Measurements from ENCODE around the gene ZNF462. TPM values are rescaled to one million over a fixed set of nuclear protein-coding genes. Genes with fewer than 3 reads are reported as not detected.

Gene ZNF462
- total RNA-seq, 2 experiments from 2014 or later, result not detected

GRCh38 chr9:106936680-106937079 is 73.7 kb downstream of the ZNF462 start:
- H3K4me3 Mint-ChIP-seq, result no peak overlapping the region
- ATAC-seq (no peak), DNase-seq (no peak)
- POLR2A ChIA-PET, result no interaction called here
- no peaks in the 10 kb centered on the region for H3K9me3 Mint-ChIP-seq
- H3K27me3 Mint-ChIP-seq, result no peaks in the 10 kb centered on the region
- H3K36me3 Mint-ChIP-seq (ENCODE audit: low read depth), result no peaks in the 10 kb centered on the region
- no peaks in the 10 kb centered on the region for H3K4me1 Mint-ChIP-seq (ENCODE audit: low read depth)
- no peak for TF ChIP-seq CTCF (IDR thresholded peaks at IDR 0.05)
- CTCF ChIA-PET, result no interaction called here
- H3K27ac Mint-ChIP-seq, result no peak overlapping the region
- intact Hi-C loops (cut with micrococcal nuclease), result no loop called here

GRCh38 chr9:106941916-106942315 is 79.0 kb downstream of the ZNF462 start:
- no peak for TF ChIP-seq CTCF (IDR thresholded peaks at IDR 0.05)
- no peak for ATAC-seq
- Mint-ChIP-seq H3K9me3 (no peaks in the 10 kb centered on the region), H3K27ac (no peak overlapping the region), H3K4me3 (no peak overlapping the region), H3K36me3 (ENCODE audit: low read depth) (no peaks in the 10 kb centered on the region), H3K4me1 (ENCODE audit: low read depth) (no peaks in the 10 kb centered on the region), H3K27me3 (no peaks in the 10 kb centered on the region)
- intact Hi-C loops (cut with micrococcal nuclease), result no loop called here
- DNase-seq, result no peak
- POLR2A ChIA-PET, result no interaction called here
- CTCF ChIA-PET, result no interaction called here

GRCh38 chr9:106945727-106946660 is 83.0 kb downstream of the ZNF462 start:
- no peak for DNase-seq
- H3K4me1 Mint-ChIP-seq (ENCODE audit: low read depth), result no peaks in the 10 kb centered on the region
- POLR2A ChIA-PET, result no interaction called here
- no peak for TF ChIP-seq CTCF (IDR thresholded peaks at IDR 0.05)
- intact Hi-C loops (cut with micrococcal nuclease), result no loop called here
- no peaks in the 10 kb centered on the region for H3K27me3 Mint-ChIP-seq
- H3K9me3 Mint-ChIP-seq, result no peaks in the 10 kb centered on the region
- CTCF ChIA-PET, result no interaction called here
- H3K4me3 Mint-ChIP-seq, result no peak overlapping the region
- ATAC-seq, result no peak
- H3K27ac Mint-ChIP-seq, result no peak overlapping the region
- no peaks in the 10 kb centered on the region for H3K36me3 Mint-ChIP-seq (ENCODE audit: low read depth)

GRCh38 chr9:106947106-106947900 is 84.3 kb downstream of the ZNF462 start:
- H3K27ac Mint-ChIP-seq, result no peak overlapping the region
- H3K27me3 Mint-ChIP-seq, result no peaks in the 10 kb centered on the region
- POLR2A ChIA-PET, result no interaction called here
- no peaks in the 10 kb centered on the region for H3K4me1 Mint-ChIP-seq (ENCODE audit: low read depth)
- H3K9me3 Mint-ChIP-seq, result no peaks in the 10 kb centered on the region
- CTCF ChIA-PET, result interaction anchor here (0.6 kb wide), 1 partner anchor 1106 kb away, joined by 3 read pairs; no protein-coding TSS in a partner anchor
- no peaks in the 10 kb centered on the region for H3K36me3 Mint-ChIP-seq (ENCODE audit: low read depth)
- no peak overlapping the region for H3K4me3 Mint-ChIP-seq
- DNase-seq (no peak), ATAC-seq (no peak)
- intact Hi-C loops (cut with micrococcal nuclease), result no loop called here
- no peak for TF ChIP-seq CTCF (IDR thresholded peaks at IDR 0.05)

- Mint-ChIP-seq H3K27ac (no peak overlapping the region), H3K36me3 (ENCODE audit: low read depth) (no peaks in the 10 kb centered on the region)
- CTCF ChIA-PET, result no interaction called here
Observed at GRCh38 chr9:106953174-106953573, 90.2 kb downstream of the ZNF462 start.

More at GRCh38 chr9:106953174-106953573, 90.2 kb downstream of the ZNF462 start:
- Mint-ChIP-seq H3K9me3 (no peaks in the 10 kb centered on the region), H3K27me3 (peaks cover 1% of the 10 kb centered on the region), H3K4me3 (no peak overlapping the region), H3K4me1 (ENCODE audit: low read depth) (no peaks in the 10 kb centered on the region)
- no peak for DNase-seq
- TF ChIP-seq CTCF (IDR thresholded peaks at IDR 0.05), result no peak
- POLR2A ChIA-PET, result no interaction called here
- ATAC-seq, result no peak
- intact Hi-C loops (cut with micrococcal nuclease), result no loop called here
